ENCODE results near the gene FRG2B. TPM values are rescaled to one million over a fixed set of nuclear protein-coding genes. Genes with fewer than 3 reads are reported as not detected.

The FRG2B gene
- polyA plus RNA-seq, 2 donors, result not detected

Other genes with a start within 250 kb of the FRG2B start
- 10 to 100 TPM; 11.5 to 16.1 TPM for gene PAOX, start 247.5 kb downstream of the FRG2B start, polyA plus RNA-seq
- gene MTG1, start 232.6 kb downstream of the FRG2B start, polyA plus RNA-seq, result 10 to 100 TPM; 36.7 to 44.4 TPM
- gene SPRN, start 202.2 kb downstream of the FRG2B start, polyA plus RNA-seq, result under 1 TPM; 0.11 to 0.33 TPM
- under 1 TPM; 0.31 to 0.90 TPM for gene SCART1, start 172.8 kb downstream of the FRG2B start, polyA plus RNA-seq
- gene CYP2E1, start 99.4 kb downstream of the FRG2B start, polyA plus RNA-seq, result 10 to 100 TPM; 15.8 to 19.3 TPM
- 1 to 10 TPM in 1 of 2 donors, under 1 TPM in 1; 0.39 to 2.2 TPM for gene SYCE1, start 61.2 kb downstream of the FRG2B start, polyA plus RNA-seq